Loucy (cell line): ENCODE measurements around the gene GLIPR1.

Experiments used
- EZH2phosphoT487 ChIP-seq: fragments of 200-600 bp; IDR thresholded peaks from 2 replicates; pipeline ENCODE4 v1.6.1; 2018; ENCODE audit warnings: antibody characterized with exemption, mild to moderate bottlenecking, moderate library complexity, borderline replicate concordance
- TF ChIP-seq, protein P1 (sequence below): fragments of 200-600 bp; sonication (generic); conservative IDR thresholded peaks from 2 replicates; pipeline ENCODE4 v1.5.1; 2014; ENCODE audit warnings: mild to moderate bottlenecking, antibody characterized with exemption, low read length

DNA sequence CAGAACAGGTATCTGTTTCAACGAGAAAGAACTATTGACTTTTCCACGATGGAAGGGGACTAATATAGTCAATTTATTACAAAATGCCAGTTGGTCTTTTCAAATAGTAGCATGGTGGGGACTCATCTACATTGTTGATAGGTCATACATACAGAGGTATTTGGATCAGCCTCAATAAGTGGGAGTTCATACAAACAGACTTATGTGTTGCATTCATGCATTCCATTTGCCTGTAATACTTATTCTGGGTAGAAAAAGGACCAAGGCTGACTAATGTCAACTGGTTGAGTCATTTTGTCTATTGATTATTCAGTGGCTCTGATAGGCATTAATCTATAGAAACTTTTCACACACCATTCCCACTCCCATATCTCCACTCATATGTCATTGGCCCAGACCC lies 41.5 kb upstream of the GLIPR1 start:
- TF ChIP-seq, protein P1, sequence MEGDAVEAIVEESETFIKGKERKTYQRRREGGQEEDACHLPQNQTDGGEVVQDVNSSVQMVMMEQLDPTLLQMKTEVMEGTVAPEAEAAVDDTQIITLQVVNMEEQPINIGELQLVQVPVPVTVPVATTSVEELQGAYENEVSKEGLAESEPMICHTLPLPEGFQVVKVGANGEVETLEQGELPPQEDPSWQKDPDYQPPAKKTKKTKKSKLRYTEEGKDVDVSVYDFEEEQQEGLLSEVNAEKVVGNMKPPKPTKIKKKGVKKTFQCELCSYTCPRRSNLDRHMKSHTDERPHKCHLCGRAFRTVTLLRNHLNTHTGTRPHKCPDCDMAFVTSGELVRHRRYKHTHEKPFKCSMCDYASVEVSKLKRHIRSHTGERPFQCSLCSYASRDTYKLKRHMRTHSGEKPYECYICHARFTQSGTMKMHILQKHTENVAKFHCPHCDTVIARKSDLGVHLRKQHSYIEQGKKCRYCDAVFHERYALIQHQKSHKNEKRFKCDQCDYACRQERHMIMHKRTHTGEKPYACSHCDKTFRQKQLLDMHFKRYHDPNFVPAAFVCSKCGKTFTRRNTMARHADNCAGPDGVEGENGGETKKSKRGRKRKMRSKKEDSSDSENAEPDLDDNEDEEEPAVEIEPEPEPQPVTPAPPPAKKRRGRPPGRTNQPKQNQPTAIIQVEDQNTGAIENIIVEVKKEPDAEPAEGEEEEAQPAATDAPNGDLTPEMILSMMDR: no peak
- no peak for TF ChIP-seq EZH2phosphoT487
